Superior temporal gyrus (tissue), 1 donor: Measurements from ENCODE around the gene SMARCA4.
"Not testable (repeated sequence)": the region's sequence is repeated elsewhere in the genome, so short reads cannot be mapped to it uniquely, and the experiment has no call there.

Experiments
- DNase-seq: peaks from one replicate; pipeline ENCODE4 v3.0.0-alpha.2; 2016; ENCODE audit errors: extremely low spot score

The SMARCA4 gene

DNA sequence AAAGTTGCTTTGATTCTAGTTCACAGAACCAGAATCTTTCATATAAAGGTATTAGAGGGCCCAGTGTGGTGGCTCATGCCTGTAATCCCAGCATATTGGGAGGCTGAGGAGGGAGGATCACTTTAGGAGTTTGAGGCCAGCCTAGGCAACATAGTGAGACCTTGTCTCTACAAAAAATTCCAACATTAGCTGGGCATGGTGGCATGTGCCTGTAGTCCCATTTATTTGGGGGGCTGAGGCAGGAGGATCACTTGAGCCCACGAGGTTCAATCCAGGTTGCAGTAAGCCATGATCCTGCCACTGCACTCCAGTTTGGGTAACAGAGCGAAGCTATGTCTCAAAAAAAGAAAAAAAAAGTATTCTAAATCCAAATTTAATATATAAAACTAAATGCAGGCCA lies 137.5 kb downstream of the SMARCA4 start:
- no peak for DNase-seq

GRCh38 chr19:11098861-11099260 lies 138.0 kb downstream of the SMARCA4 start:
- no peak for DNase-seq

GRCh38 chr19:11100049-11100448 lies 139.2 kb downstream of the SMARCA4 start:
- no peak for DNase-seq

GRCh38 chr19:11101057-11101456 lies 140.2 kb downstream of the SMARCA4 start:
- no peak for DNase-seq

DNA sequence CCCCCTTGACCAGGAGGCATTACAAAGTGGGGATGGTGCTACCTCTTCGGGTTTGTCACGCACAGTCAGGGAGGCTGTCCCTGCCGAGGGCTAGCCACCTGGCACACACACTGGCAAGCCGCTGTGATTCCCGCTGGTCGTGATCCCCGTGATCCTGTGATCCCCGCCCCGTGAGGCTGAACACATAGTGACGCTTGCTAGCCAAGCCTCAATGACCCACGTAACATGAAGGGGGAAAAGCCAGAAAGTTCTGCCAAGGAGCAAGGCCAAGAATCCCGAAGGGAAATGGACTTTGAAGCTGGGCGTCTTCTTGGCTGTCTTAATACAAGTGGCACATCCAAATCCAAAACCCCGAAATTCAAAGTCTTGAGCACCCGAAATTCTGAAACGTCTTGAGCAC lies 142.1 kb downstream of the SMARCA4 start:
- no peak for DNase-seq

GRCh38 chr19:11103667-11104066 lies 142.8 kb downstream of the SMARCA4 start:
- not testable (repeated sequence) for DNase-seq

- no peak for DNase-seq
Measured at GRCh38 chr19:11105014-11105636, 144.3 kb downstream of the SMARCA4 start.

DNA sequence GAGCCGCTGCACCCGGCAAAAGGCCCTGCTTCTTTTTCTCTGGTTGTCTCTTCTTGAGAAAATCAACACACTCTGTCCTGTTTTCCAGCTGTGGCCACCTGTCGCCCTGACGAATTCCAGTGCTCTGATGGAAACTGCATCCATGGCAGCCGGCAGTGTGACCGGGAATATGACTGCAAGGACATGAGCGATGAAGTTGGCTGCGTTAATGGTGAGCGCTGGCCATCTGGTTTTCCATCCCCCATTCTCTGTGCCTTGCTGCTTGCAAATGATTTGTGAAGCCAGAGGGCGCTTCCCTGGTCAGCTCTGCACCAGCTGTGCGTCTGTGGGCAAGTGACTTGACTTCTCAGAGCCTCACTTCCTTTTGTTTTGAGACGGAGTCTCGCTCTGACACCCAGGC lies 145.6 kb downstream of the SMARCA4 start:
- DNase-seq, result no peak

GRCh38 chr19:11108746-11109145 lies 147.9 kb downstream of the SMARCA4 start:
- DNase-seq, result no peak

DNA sequence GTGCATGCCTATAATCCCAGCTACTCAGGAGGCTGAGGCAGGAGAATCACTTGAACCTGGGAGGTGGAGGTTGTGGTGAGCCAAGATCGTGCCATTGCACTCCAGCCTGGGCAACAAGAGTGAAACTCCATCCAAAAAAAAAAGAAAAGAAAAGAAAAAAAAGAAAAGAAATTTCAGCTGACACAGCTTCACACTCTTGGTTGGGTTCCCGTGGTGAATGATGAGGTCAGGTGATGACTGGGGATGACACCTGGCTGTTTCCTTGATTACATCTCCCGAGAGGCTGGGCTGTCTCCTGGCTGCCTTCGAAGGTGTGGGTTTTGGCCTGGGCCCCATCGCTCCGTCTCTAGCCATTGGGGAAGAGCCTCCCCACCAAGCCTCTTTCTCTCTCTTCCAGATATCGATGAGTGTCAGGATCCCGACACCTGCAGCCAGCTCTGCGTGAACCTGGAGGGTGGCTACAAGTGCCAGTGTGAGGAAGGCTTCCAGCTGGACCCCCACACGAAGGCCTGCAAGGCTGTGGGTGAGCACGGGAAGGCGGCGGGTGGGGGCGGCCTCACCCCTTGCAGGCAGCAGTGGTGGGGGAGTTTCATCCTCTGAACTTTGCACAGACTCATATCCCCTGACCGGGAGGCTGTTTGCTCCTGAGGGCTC lies 150.4 kb downstream of the SMARCA4 start:
- no peak for DNase-seq

DNA sequence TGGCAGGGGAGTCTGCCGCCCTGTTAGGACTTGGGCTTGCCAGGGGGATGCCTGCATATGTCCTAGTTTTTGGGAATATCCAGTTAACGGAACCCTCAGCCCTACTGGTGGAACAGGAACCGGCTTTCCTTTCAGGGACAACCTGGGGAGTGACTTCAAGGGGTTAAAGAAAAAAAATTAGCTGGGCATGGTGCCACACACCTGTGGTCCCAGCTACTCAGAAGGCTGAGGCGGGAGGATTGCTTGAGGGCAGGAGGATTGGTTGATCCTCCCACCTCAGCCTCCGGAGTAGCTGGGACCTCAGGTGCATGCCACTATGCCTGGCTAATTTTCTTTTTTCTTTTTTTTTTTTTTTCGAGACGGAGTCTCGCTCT lies 150.9 kb downstream of the SMARCA4 start:
- no peak for DNase-seq
